Putamen (tissue), 1 donor: Measurements from ENCODE around the gene NDUFB8.

Experiments
- DNase-seq: peaks from one replicate; pipeline ENCODE4 v3.0.0-alpha.2; 2016; ENCODE audit warnings: low spot score

The NDUFB8 gene

DNA sequence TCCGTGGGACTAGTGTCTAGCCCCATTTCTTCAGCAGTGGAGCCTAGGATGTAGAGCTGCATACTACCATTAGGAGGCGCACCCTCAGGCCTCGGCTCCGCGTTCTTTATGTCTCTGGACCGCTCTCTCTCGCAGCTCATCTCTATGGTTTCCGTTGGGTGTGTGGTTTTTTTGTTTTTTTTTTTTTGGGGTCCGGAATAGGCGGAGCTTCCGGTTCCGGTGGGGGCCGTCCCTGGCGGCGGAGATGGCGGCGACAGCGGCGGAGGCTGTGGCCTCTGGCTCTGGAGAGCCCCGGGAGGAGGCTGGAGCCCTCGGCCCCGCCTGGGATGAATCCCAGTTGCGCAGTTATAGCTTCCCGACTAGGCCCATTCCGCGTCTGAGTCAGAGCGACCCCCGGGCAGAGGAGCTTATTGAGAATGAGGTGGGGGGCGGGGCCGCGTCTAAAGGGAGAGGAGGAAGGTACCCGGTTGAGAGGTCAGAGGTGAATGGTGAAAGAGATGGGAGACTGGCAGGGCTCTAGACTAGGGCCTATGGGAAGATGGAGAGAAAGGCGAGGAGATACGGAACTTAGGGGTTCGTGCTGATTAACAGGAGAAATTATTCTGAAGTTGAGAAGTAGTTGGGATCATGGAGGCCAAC lies 6.2 kb upstream of the NDUFB8 start, which contains the start of gene HIF1AN:
Gene HIF1AN, plus strand, starts transcription at position 229 of the 639 bp plus-strand sequence. Its CDS starts 16 bp downstream, at position 245.
- peak; percentile 94 for DNase-seq

DNA sequence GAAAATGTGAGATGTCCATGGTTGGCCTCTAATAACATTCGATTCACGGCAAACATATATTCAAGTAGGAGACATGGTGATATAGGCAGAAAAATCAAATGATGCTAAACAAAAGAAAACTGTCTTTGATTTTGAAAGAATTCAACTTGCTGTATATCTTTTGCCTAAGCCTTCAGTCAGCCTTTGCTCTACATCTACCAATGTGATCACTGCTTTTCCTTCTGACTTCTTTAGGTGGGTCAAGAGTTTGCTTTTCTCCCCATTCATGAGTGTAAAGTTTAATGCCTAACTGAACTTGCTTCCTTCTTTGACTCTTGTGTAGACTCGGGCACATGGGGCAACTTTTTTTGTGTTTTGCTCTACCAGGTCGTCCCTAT lies 5.7 kb upstream of the NDUFB8 start:
- DNase-seq = no peak

DNA sequence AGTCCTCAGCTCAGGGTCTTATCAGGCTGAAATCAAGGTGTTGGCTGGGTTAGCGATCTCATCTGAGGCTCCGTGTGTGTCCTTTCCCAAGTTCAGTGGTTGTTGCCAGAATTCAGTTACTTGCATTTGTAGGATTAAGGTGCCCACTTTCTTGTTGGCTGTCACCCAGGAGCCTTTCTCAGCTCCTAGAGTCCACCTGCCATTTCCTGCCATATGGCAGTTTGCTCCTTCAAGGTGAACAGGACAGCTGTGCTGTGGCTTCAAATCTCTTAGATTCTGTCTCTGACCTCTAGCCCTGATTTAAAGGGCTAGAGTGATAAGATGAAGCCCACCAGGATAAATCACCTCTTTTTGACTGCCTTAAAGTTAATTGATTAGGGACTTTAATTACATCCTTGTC lies 5.1 kb upstream of the NDUFB8 start:
- DNase-seq = no peak

DNA sequence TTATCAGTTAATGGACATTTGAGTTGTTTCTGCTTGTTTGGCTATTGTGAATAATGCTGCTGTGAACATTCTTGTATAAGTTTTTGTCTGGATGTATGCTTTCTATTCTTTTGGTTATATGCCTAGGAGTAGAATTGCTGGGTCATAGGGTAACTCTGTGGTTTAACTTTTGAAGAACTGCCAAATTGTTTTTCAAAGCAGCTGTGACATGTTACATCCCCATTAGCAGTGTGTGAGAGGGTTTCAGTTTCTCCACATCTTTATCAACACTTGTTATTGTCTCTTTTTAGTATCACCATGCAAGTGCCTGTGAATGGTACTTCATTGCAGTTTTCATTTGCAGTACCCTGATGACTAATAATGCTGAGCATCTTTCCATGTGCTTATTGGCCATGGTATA lies 2.1 kb upstream of the NDUFB8 start:
- no peak for DNase-seq

DNA sequence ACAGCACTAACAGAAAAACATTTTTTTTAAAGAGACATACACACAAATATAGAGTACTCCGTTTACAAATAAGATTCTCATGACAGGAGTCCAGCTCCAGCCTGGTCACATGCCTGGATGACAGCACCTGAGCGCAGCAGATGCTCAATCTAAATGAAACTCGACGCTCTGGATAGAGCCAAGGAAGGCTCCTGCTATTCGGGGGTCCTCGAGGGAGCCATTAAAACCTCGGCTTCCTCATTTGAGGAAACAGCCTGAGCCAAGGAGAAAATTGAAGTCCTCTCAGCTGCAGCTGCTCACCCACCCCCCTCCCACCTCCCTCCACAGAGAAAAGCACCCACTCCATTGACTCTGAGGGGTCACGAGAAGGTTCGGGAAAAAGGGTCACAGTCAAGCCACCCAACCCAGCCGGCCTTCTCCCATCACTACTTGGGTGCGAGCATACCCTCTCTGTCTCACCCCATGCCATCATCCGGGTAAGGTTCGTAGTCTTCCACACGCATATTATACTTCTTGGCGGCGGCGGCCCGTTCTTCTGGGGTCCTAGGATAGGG lies 673 bp downstream of the NDUFB8 start:
- no peak for DNase-seq

DNA sequence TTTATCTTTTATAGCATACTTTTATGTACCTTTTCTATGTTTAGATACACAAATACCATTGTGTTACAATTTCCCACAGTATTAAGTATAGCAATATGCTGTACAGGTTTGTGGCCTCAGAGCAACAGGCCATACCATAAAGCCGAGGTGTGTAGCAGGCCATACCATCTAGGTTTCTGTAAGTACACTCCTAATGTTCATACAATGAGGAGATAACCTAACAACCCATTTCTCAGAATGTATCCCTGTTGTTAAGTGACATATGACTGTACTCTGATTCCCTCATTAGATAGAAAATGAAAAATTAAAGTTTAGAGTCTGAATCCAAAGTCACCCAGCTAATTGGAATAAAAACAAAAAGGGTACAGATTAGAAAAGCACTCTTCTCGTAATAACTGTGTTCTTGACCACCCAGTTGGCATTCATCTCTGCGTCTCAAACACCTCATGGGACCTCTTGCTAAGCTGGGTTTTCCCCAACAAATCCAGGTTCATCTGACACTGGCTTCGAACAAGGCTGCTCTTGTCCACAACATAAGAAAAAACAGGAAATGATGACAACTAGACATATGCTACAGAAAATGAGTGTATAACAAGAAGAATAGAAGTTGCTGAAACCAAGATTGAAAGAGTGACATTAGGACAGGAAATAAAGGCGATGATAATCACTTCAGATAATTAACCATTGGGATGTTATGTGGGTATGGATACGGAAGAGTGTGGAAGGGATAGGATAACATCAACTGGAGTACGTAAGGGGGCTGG lies 1.4 kb downstream of the NDUFB8 start:
- no peak for DNase-seq

DNA sequence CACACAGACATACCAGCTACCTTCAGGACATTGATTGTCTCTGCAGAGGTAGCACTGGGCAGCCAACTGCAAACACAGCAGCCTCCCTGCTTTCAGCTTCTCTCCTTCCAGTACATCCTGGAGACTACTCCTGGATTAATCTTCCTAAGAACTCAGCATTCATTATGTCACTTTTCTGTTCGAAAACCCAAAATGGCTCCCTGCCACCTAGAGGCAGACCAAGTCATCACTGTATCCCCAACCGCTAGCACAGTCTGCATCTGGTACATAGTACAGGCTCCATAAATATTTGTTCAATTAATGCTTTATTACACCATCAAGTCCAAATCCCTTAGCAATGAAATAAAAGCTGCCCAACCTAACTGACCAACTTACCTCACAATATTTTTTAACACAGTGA lies 5.0 kb downstream of the NDUFB8 start:
- no peak for DNase-seq

DNA sequence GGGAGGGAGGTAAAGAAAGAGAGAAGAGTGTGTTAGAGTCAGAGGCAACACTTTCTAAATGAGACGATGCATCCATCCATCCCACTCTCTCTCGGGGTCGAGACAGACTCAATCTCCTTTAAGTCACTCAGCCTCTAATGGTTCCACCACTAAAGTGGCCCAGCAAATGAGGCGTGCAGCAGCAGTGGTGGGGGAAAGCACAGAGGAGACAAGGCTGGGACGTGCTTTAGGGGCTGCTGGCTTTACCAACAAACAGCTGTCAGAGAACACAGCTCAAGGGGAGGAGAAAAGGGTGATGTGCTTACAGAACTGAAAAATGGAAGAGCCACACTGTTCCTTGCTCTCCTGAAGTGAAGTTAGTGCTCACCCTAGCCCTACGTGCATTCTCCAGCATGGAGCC lies 5.5 kb downstream of the NDUFB8 start:
- DNase-seq = no peak

DNA sequence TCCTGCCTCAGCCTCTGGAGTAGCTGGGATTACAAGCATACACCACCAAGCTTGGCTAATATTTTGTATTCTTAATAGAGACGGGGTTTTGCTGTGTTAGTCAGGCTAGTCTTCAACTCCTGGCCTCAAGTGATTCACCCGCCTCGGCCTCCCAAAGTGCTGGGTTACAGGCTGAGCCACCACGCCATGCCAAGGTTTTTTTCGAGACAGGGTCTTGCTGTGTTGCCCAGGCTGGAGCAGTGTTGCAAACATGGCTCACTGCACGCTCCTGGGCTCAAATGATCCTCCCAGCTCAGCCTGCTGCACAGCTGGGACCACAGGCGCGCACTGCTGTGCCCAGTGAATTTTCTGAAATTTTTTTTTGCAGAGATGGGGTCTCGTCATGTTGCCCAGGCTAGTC lies 6.7 kb downstream of the NDUFB8 start:
- DNase-seq = no peak

DNA sequence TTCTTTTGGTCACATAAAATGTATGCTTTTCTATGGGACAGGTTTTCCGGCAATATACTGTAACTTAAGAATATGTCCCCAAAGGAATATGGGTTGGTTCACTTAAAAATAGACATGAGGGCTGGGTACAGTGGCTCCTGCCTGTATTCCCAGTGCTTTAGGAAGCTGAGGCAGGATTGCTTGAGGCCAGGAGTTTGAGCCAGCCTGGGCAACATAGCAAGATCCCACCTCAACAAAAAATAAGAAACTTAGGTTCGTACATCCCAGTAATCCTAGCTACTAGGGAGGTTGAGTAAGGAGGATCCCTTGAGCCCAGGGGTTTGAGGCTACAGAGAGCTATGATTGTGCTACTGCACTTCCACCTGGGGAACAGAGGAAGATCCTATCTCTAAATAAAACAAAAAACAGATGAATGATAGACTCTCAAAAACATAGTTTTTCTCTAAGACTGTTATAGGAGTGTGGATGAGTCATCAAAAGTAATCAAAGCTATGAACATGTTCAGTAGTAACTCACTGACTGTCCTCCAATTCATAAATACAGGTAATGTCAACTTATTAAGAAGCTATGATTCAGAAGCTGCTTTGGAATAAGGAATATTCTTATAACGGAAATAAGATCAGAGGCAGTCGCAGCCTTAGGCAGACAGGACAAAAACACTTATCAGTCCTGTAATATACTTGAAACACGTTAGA lies 7.4 kb downstream of the NDUFB8 start:
- no peak for DNase-seq

DNA sequence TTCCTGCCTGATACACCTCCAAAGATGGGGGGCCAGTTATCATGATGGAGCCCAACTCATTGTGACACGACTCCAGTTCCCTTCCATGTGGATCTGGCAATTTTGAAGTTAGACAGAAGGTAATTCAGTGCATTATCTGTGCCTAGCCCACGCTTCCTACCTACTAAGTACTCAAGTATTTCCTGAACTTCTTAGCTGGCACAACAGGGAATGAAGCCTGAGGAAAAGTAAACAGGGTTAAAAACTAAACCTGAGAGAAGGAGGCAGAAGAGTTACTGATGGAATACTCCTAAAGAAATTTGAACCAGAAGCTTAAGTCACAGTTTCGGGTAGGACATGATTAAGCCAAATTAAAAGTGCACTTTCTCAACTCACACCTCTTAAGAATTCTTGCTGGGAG lies 8.9 kb downstream of the NDUFB8 start:
- no peak for DNase-seq

DNA sequence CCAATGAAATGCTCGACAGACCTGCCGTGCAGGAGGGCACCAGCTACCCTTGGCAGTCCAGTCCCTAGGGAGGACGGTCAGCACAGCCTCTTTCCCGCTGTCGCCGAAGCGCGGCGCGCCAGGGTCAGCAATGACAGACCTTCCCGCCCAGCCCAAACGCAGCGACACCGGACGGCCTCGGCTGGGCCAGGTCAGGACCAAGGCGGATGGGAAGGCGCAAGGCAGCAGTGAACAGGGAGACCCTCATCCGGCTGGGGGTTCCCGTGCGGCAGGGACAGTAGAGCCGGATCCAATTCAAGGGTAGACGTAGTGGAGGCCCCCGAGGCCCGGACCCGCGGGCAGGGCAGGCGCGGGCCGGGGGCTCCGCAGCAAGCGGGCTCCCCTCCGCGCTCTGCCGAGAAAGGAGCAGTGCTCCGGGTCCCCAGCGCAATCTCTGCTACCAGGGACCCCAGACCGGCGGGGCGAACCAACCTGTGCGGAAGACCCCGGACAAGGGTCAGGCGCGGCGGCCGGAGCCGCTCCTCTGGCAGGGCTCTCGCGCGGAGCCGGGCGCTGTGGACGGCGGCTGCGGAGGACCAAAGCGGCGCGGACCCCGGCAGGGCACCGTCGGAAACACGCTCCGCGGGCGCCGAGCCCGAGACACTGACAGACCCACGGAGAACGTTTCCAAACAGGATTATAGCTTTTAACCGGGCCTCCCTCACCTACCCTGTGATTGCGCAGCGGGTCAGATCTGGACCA lies 10.2 kb downstream of the NDUFB8 start, which contains the start of gene SEC31B:
Gene SEC31B, minus strand, starts transcription at position 551 of the 741 bp plus-strand sequence. CDS start 2,909 bp downstream, outside the sequence.
- DNase-seq = no peak

DNA sequence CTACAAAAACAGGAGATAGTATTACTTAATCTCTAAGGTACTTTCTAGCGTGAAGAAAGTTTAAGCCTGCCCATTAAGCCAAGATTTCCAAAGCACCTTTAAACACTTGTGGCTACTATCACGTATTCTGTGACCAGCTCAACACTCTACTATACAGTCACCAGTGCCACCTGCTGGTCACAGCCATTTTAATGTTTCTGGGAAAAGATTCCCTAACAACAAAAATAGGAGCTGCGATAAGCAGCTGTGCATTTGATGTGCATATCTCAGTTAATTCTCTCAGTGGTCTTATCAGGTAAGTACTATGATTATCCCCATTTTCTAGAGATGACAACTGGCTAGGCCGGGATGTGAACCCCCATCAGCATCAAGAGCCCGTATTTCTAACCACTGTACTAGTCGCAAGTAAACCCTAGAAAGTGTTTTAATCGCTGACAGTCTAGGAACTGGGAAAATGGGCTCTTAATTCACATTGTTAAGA lies 10.9 kb downstream of the NDUFB8 start:
- peak; percentile 53 for DNase-seq

DNA sequence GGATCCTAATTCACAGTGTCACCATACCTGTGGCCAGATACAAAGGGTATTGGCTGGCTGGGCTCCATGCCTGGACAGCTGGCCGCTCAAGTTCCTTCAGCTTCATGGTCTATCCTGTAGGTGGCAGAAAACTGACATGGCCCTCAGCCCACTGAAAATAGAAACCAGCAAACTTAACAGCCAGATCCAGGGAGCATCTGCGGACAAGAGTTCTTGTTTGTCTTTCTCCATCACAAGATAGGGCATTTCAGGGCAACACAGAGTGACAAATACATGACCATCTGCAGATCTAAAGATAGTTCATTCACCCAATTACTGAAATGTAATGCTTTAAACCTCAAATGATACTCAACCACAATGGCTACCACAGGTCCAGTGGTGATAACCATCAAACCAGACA lies 12.8 kb downstream of the NDUFB8 start:
- DNase-seq = no peak

DNA sequence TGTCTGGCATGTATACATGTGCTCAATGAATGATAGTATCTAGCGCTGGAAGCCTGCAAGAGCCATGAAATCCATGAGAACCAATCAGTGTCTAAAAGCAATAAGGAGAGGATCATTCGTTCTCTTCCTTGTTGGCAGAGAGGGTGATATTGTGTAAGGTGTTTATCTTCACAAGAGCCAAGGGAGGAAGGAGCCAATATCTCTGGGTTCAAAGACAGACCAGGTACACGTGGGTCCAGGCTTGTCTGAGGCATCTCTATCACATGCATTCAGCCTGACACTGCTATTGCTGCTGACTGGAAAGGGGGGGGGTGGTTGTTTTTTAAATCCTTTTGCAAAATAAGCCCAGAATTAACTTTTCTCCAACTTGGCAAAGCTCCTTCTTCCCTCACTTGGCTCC lies 14.1 kb downstream of the NDUFB8 start:
- no peak for DNase-seq

DNA sequence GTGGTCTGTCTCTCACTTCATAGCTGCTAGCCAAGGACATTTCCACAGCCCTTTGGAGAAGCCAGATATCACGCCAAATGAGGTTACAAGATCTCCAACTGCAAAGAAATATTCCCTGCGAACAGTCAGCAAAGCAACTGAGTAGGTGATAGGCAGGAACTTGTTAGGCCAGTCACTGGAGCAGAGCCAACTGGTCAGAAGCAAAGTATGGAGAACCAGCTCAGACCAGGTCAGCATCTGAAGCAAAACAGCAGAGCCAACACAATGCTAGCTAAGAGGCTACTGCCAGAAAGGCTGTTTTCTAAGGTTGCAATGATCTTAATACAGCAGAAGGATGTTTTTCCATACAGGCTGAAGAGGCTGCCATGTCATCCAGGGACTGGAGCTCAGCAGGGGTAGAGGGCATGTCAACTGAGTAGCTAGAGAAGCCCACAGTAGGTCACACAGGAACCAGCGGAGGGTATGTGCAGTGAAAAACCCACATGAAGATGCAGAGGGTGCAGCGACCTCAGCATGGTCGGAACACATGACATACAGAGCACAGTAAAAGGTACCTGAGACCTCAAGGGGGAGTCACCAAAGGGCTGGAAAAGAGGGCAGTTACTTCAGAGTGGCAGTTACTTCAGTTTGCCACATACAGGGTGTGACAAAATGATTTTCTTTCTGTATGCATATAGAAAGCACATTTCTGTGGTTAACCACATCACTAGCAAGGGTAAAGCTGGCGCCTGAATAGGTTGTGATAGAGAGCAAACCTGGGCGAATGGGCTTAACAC lies 18.9 kb downstream of the NDUFB8 start:
- no peak for DNase-seq

DNA sequence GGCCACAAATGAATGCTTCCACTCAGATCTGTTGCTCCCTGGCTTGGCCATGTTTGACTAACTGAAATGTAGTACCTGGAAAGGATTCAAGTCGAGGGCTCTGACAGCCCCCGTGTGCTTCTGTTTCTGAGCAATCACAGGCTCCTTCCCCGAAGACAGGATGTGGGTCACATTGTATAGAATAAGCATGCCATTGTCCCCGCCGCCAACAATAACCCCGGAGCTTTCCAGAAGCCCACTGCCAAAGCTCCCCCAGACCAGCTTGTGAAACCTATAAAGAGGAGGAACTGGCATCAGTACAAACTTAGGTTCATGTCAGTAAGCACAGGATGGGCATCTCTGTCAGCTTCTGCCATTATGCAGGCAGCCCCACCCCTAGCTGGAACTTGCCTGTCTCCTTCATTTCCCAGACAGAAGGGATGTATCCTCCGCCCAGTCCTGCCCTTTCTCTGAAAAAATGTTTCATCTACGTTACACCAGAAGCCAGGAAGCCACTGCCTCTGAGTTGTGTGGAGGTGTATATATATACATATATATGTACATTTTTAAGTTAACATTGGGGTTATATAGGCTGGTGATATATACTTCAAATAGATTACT lies 20.3 kb downstream of the NDUFB8 start:
- no peak for DNase-seq

DNA sequence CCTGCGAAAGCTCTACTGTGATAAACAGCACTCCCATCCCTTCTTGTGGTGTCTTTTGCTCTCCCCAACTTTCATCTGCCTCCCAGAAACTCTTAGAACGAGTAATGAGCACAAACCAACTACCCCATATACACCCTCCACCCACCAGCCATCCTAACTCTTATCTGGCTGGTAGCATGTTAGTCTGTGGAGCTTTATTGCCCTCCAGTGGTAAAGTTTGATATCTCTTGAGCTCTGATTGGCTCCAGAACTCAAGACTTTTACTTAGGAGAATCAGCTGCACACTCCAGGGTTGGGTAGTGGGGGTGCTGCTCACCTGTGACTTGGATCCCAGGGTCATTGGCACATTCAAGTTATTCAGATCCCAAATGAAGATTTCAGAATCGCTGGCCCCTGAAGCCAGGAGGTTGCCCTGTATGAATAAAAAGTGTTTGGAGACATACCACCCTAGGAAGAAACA lies 20.9 kb downstream of the NDUFB8 start:
- no peak for DNase-seq

DNA sequence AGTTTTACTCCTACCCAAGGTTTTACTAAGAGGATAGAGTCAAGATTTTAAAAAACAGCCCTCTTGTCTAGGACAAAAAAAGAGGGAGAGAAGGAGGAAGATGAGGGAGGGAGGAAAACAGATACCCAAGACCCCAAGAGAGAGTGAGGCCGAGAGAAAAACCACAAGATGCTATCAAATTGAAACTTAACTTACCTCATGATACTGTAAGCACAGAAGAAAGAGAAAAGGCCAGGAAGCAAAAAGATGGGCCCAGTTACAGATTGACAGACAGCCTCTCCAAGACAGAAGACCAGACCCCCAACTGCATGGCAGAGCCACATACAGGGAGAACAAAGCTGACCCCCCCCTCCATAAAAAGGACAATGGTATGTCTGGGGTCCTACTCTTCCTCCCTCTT lies 21.4 kb downstream of the NDUFB8 start:
- DNase-seq = no peak

DNA sequence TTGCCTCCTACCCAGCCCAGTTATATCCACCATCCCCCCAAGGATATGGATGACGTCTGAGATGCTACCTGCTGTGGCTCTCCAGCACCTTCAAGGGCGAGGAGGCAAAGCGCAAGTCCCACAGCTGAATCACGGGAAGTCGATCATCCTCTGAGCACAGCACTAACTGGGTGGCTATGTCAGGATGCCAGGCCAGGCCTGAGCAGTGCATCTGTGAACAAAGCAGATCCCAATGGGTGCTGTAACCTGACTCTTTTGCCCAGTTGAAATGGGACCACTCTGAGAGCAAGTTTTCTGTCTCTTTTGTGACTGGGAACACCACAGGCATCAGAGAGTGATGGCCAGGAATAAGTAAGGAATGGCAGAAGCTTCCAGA lies 22.3 kb downstream of the NDUFB8 start:
- no peak for DNase-seq
